HG03064 (cell line): ENCODE measurements around the gene GJB6.

Source experiments
- ATAC-seq: cut with Tn5 transposase; IDR thresholded peaks from one replicate; pipeline ENCODE4 v1.9.1; 2021; ENCODE audit warnings: low read depth; ENCODE audit not compliant: unreplicated experiment

Gene GJB6

GRCh38 chr13:20230913-20231838 lies 943 bp downstream of the GJB6 start:
- no peak for ATAC-seq

GRCh38 chr13:20227730-20228129 lies 4.4 kb downstream of the GJB6 start:
- no peak for ATAC-seq

- no peak for ATAC-seq
Observed at GRCh38 chr13:20227288-20227687, 4.8 kb downstream of the GJB6 start.

GRCh38 chr13:20222553-20222952 lies 9.6 kb downstream of the GJB6 start:
- no peak for ATAC-seq

- no peak for ATAC-seq
Observed at GRCh38 chr13:20221772-20222171, 10.3 kb downstream of the GJB6 start.

GRCh38 chr13:20219577-20219976 lies 12.5 kb downstream of the GJB6 start:
- peak; percentile 89 for ATAC-seq

- ATAC-seq, result no peak
Observed at GRCh38 chr13:20217168-20217567, 15.0 kb downstream of the GJB6 start.

- no peak for ATAC-seq
Observed at GRCh38 chr13:20209948-20210347, 22.2 kb downstream of the GJB6 start.

- ATAC-seq, result no peak
Observed at GRCh38 chr13:20206698-20207235, 25.4 kb downstream of the GJB6 start.

- ATAC-seq, result no peak
Observed at GRCh38 chr13:20206065-20206697, 25.9 kb downstream of the GJB6 start.

GRCh38 chr13:20198781-20199180 lies 33.3 kb downstream of the GJB6 start:
- no peak for ATAC-seq

- no peak for ATAC-seq
Observed at GRCh38 chr13:20197361-20197834, 34.7 kb downstream of the GJB6 start.

- ATAC-seq, result no peak
Observed at GRCh38 chr13:20195801-20196200, 36.3 kb downstream of the GJB6 start.

- no peak for ATAC-seq
Observed at GRCh38 chr13:20193907-20194631, 38.0 kb downstream of the GJB6 start.

GRCh38 chr13:20193162-20193906 lies 38.8 kb downstream of the GJB6 start:
- ATAC-seq, result no peak

GRCh38 chr13:20192836-20193161 lies 39.3 kb downstream of the GJB6 start, which contains the start of gene GJB2:
GJB2 (minus strand) TSS chr13:20192938; CDS start chr13:20189581, 3,357 bp downstream.
- no peak for ATAC-seq

GRCh38 chr13:20192158-20192835 lies 39.8 kb downstream of the GJB6 start:
- no peak for ATAC-seq

- ATAC-seq, result no peak
Observed at GRCh38 chr13:20191311-20192157, 40.6 kb downstream of the GJB6 start.
